Uterus (tissue), 2 donors: ENCODE measurements around the gene TWSG1.

ENCODE experiments used
- POLR2A ChIP-seq, 2 donors: fragments of 450-650 bp; IDR thresholded peaks; one replicate each; pipeline ENCODE4 v1.6.1; 2016; ENCODE audit warnings: antibody characterized with exemption in 2 of 2, mild to moderate bottlenecking in 1 of 2, moderate library complexity in 1 of 2
- TF ChIP-seq, protein P1 (sequence below), 4 experiments: fragments of 200-600 bp in 2 of 4; fragments of 450-650 bp in 2 of 4; sonication (generic) in 2 of 4; IDR thresholded peaks; one replicate each; pipeline ENCODE4 v1.5.1; 2016 to 2019; ENCODE audit warnings: antibody characterized with exemption in 4 of 4, mild to moderate bottlenecking in 2 of 4, moderate library complexity in 1 of 4

GRCh38 chr18:9410515-9410914 lies 75.9 kb downstream of the TWSG1 start:
- TF ChIP-seq, protein P1, sequence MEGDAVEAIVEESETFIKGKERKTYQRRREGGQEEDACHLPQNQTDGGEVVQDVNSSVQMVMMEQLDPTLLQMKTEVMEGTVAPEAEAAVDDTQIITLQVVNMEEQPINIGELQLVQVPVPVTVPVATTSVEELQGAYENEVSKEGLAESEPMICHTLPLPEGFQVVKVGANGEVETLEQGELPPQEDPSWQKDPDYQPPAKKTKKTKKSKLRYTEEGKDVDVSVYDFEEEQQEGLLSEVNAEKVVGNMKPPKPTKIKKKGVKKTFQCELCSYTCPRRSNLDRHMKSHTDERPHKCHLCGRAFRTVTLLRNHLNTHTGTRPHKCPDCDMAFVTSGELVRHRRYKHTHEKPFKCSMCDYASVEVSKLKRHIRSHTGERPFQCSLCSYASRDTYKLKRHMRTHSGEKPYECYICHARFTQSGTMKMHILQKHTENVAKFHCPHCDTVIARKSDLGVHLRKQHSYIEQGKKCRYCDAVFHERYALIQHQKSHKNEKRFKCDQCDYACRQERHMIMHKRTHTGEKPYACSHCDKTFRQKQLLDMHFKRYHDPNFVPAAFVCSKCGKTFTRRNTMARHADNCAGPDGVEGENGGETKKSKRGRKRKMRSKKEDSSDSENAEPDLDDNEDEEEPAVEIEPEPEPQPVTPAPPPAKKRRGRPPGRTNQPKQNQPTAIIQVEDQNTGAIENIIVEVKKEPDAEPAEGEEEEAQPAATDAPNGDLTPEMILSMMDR (IDR thresholded peaks at IDR 0.05), result no peak
- no peak for TF ChIP-seq POLR2A (IDR thresholded peaks at IDR 0.05)
